ENCODE results near the gene GADD45B. TPM values are rescaled to one million over a fixed set of nuclear protein-coding genes. Genes with fewer than 3 reads are reported as not detected.
A peak's percentile ranks its signal among the peaks of the same experiment; 100 is the strongest.

Gene GADD45B
- total and polyA plus RNA-seq, 2 donors (not counting 3 experiments of a cell fraction or from before 2014, with no cell fraction given) = 61.3 to 267 TPM

GRCh38 chr19:2455851-2456570, 19.9 kb upstream of the GADD45B start:
- Histone ChIP-seq H4K20me1 (replicated peaks; ENCODE audit: control insufficient read depth, extremely low read depth, insufficient read depth, low read length) (no peaks in the 10 kb centered on the region), H3K79me2 (ENCODE audit: control insufficient read depth, insufficient read depth, low read length) (peaks cover 59% of the 10 kb centered on the region), H3K9me3 (replicated peaks; ENCODE audit: control insufficient read depth, insufficient read depth, low read length) (no peaks in the 10 kb centered on the region), H3K27me3 (ENCODE audit: control insufficient read depth in 2 of 2, insufficient read depth in 2 of 2, low read length in 2 of 2) (no peaks in the 10 kb centered on the region), H3K4me3 (replicated peaks in 1 of 3; ENCODE audit: insufficient read depth in 1 of 3, low read depth in 1 of 3, low read length in 3 of 3) (peak overlapping the region; percentile 69 to 100 (median 80)), H3K4me1 (ENCODE audit: control insufficient read depth, extremely low read depth, insufficient read depth, low read length) (peaks cover 13% of the 10 kb centered on the region), H2AFZ (ENCODE audit: low read depth, low read length) (peak overlapping the region; percentile 80), H3K36me3 (ENCODE audit: control insufficient read depth in 2 of 2, extremely low read depth in 1 of 2, insufficient read depth in 2 of 2, low read length in 2 of 2) (peaks cover 0 to 3% of the 10 kb centered on the region in 2 experiments), H3K9ac (replicated peaks; ENCODE audit: extremely low read depth, insufficient read depth, low read length) (peak overlapping the region; percentile 89), H3K9me1 (replicated peaks; ENCODE audit: control insufficient read depth, extremely low read depth, insufficient read depth, low read length) (no peaks in the 10 kb centered on the region), H3K4me2 (ENCODE audit: insufficient read depth, low read length) (peak overlapping the region; percentile 86), H3K27ac (ENCODE audit: insufficient read depth, low read depth, low read length) (peak overlapping the region; percentile 68)
- ChIA-PET CTCF (interaction anchor here (1.0 to 3.7 kb wide), 8 partner anchors 10 to 192 kb away, joined by 3 to 27 read pairs (median 4); partner anchors contain the start of gene GADD45B), POLR2A (interaction anchor here (1.5 to 1.9 kb wide), 2 partner anchors 20 to 28 kb away, joined by 3 to 18 read pairs; partner anchors contain the start of gene GADD45B)
- intact Hi-C loops (cut with micrococcal nuclease) (no loop called here), dilution Hi-C loops (cut with MboI; ENCODE audit: extremely low pct_ligation_motif_present, low sequenced_read_pairs) (no loop called here)
- DNase-seq (ENCODE audit: low read depth, low spot score) = no peak
- TF ChIP-seq CTCF (IDR thresholded peaks at IDR 0.05; ENCODE audit: extremely low read depth in 1 of 2, insufficient read depth in 1 of 2, low read depth in 1 of 2, low read length in 2 of 2) (no peak), JUN (IDR thresholded peaks at IDR 0.05; ENCODE audit: borderline replicate concordance, insufficient read depth, insufficient read length, low read depth) (no peak), FOS (IDR thresholded peaks at IDR 0.05; ENCODE audit: borderline replicate concordance, insufficient read depth, low read length) (no peak), GATA2 (IDR thresholded peaks at IDR 0.05; ENCODE audit: insufficient read depth, insufficient read length, low read depth, low read length) (no peak), POLR2AphosphoS5 (IDR thresholded peaks at IDR 0.05; ENCODE audit: insufficient read depth, low read depth, low read length) (no peak), POLR2A (IDR thresholded peaks at IDR 0.05; ENCODE audit: low read depth, low read length) (no peak), MAX (IDR thresholded peaks at IDR 0.05; ENCODE audit: insufficient read depth, insufficient read length) (no peak), EZH2 (IDR thresholded peaks at IDR 0.05; ENCODE audit: borderline replicate concordance, low read depth, low read length, severe bottlenecking) (no peak), MYC (IDR thresholded peaks at IDR 0.05; ENCODE audit: low read depth, low read length) (no peak)
- peak; percentile 8 for FAIRE-seq
- BruUV-seq (replicated peaks) = no TSS peak

All from endothelial cell of umbilical vein (primary cell).